Fibroblast of lung (primary cell): ENCODE data around the gene ZNF609.

Experiments used
- EZH2 ChIP-seq: IDR thresholded peaks from 2 replicates; pipeline ENCODE4 v1.5.1; 2012; ENCODE audit warnings: low read length, control low read depth, mild to moderate bottlenecking; ENCODE audit errors: missing control alignments
- TF ChIP-seq, protein P1 (sequence below), 2 donors: IDR thresholded peaks in 1 of 2; conservative IDR thresholded peaks in 1 of 2; 1 replicate in 1 of 2; 2 replicates in 1 of 2; pipeline ENCODE4 v1.5.1; 2011 to 2012; ENCODE audit warnings: low read length in 2 of 2, control low read depth in 1 of 2, inconsistent platforms in 1 of 2, low read depth in 1 of 2, mild to moderate bottlenecking in 1 of 2

GRCh38 chr15:64535460-64536243 is 75.3 kb downstream of the ZNF609 start:
- TF ChIP-seq, protein P1, sequence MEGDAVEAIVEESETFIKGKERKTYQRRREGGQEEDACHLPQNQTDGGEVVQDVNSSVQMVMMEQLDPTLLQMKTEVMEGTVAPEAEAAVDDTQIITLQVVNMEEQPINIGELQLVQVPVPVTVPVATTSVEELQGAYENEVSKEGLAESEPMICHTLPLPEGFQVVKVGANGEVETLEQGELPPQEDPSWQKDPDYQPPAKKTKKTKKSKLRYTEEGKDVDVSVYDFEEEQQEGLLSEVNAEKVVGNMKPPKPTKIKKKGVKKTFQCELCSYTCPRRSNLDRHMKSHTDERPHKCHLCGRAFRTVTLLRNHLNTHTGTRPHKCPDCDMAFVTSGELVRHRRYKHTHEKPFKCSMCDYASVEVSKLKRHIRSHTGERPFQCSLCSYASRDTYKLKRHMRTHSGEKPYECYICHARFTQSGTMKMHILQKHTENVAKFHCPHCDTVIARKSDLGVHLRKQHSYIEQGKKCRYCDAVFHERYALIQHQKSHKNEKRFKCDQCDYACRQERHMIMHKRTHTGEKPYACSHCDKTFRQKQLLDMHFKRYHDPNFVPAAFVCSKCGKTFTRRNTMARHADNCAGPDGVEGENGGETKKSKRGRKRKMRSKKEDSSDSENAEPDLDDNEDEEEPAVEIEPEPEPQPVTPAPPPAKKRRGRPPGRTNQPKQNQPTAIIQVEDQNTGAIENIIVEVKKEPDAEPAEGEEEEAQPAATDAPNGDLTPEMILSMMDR (conservative IDR thresholded peaks at IDR 0.05 in 1 of 2, IDR thresholded peaks at IDR 0.05 in 1 of 2; ENCODE audit: low read depth in 1 of 2, low read length in 2 of 2): no peak
- TF ChIP-seq EZH2: no peak
